ENCODE measurements around the gene PPT1.

PPT1 gene

GRCh38 chr1:40132383-40133311, 35.6 kb upstream of the PPT1 start:
- Histone ChIP-seq H3K9me3 (ENCODE audit: control extremely low read depth in 1 of 5, control insufficient read depth in 4 of 5, insufficient read depth in 2 of 5, low read depth in 1 of 5, low read length in 4 of 5) (peaks cover 0 to 3% (median 0%) of the 10 kb centered on the region in 5 experiments), H3K27me3 (replicated peaks in 2 of 5; ENCODE audit: control insufficient read depth in 4 of 5, insufficient read depth in 5 of 5, low read length in 4 of 5) (no peaks in the 10 kb centered on the region), H3K27ac (ENCODE audit: insufficient read depth in 1 of 2, low read depth in 1 of 2, low read length in 2 of 2, poor library complexity in 1 of 2, severe bottlenecking in 2 of 2) (no peak overlapping the region), H3K4me3 (ENCODE audit: control insufficient read depth in 1 of 7, extremely low read depth in 1 of 7, insufficient read depth in 4 of 7, low read depth in 2 of 7, low read length in 6 of 7) (no peak overlapping the region), H3K36me3 (ENCODE audit: control insufficient read depth in 4 of 4, insufficient read depth in 4 of 4, low read length in 3 of 4) (no peaks in the 10 kb centered on the region), H3K4me1 (ENCODE audit: control extremely low read depth in 1 of 4, control insufficient read depth in 4 of 4, insufficient read depth in 4 of 4, low read length in 3 of 4) (peaks cover 0 to 11% (median 9%) of the 10 kb centered on the region in 4 experiments)
- ChIA-PET POLR2A (no interaction called here), CTCF (interaction anchor here (1.5 to 4.9 kb wide), 3 partner anchors 10 to 206 kb away, joined by 3 to 22 read pairs (median 5); no protein-coding TSS in a partner anchor)
- DNase-seq, result no peak
- WGBS (ENCODE audit: insufficient coverage), result 74% methylated on average over 42 of the region's 44 CpGs

DNA sequence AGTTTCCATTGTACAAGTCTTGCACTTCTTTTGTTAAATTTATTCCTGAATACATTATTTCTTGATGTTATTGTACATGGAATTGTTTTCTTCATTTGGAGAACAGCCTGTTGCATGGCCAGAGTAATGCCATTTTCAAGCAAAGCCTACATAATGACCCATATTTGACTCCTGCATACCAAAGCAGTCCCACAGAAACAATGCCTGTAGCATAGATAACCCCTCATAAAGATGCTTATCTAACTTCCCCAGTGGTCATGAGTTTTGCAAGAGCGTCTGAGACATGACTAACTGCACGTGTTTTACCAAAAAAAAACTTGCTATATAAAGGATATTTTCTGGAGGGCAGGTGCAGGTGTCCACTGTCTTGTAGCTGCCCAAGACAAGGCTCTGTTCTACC, 33.8 kb upstream of the PPT1 start:
- CTCF ChIA-PET, result interaction anchor here (0.6 to 4.9 kb wide), 6 partner anchors 10 to 208 kb away, joined by 4 to 22 read pairs (median 5); no protein-coding TSS in a partner anchor
- peak; percentile 81 to 94 (median 86) for DNase-seq
- Histone ChIP-seq H3K36me3 (ENCODE audit: control insufficient read depth in 4 of 4, insufficient read depth in 4 of 4, low read length in 3 of 4) (no peaks in the 10 kb centered on the region), H3K9me3 (ENCODE audit: control extremely low read depth in 1 of 5, control insufficient read depth in 4 of 5, insufficient read depth in 2 of 5, low read depth in 1 of 5, low read length in 4 of 5) (peaks cover 0 to 3% (median 0%) of the 10 kb centered on the region in 5 experiments), H3K27me3 (replicated peaks in 2 of 5; ENCODE audit: control insufficient read depth in 4 of 5, insufficient read depth in 5 of 5, low read length in 4 of 5) (no peaks in the 10 kb centered on the region), H3K4me3 (ENCODE audit: control insufficient read depth in 1 of 7, extremely low read depth in 1 of 7, insufficient read depth in 4 of 7, low read depth in 2 of 7, low read length in 6 of 7) (no peak overlapping the region), H3K27ac (ENCODE audit: insufficient read depth in 1 of 2, low read depth in 1 of 2, low read length in 2 of 2, poor library complexity in 1 of 2, severe bottlenecking in 2 of 2) (no peak overlapping the region), H3K4me1 (ENCODE audit: control extremely low read depth in 1 of 4, control insufficient read depth in 4 of 4, insufficient read depth in 4 of 4, low read length in 3 of 4) (peaks cover 0 to 11% (median 9%) of the 10 kb centered on the region in 4 experiments)
- POLR2A ChIA-PET, result interaction anchor here (0.6 kb wide), 2 partner anchors 23 to 91 kb away, joined by 3 to 10 read pairs; partner anchors contain the start of gene CAP1
- no CpG with 5 or more reads among the region's 2 CpGs for WGBS (ENCODE audit: insufficient coverage)

DNA sequence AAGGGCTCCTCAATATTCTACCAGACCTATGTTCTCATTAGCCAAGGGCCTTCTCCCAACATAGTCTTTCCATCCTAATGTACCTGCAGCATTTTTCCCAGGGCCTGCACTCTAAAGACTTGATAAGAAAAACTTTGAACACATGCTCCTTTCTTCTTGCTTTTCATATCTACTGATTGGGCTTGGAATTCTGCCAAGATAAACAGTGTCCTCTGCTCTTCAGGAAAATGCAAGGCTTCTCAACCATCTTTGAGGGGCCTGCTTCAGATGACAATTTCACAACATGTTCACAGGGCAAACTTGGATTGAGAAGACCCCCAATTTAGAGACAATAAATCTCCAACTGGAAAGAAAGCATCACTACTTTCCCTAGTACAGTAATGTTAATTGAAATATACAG, 25.8 kb upstream of the PPT1 start:
- H3K9me3 ChIP-seq (ENCODE audit: control extremely low read depth in 1 of 5, control insufficient read depth in 4 of 5, insufficient read depth in 2 of 5, low read depth in 1 of 5, low read length in 4 of 5), result no peaks in the 10 kb centered on the region
- ChIA-PET CTCF (no interaction called here), POLR2A (no interaction called here)
- no peak overlapping the region for H3K4me3 ChIP-seq (ENCODE audit: control insufficient read depth in 1 of 7, extremely low read depth in 1 of 7, insufficient read depth in 4 of 7, low read depth in 2 of 7, low read length in 6 of 7)
- no peaks in the 10 kb centered on the region for H3K27me3 ChIP-seq (replicated peaks in 2 of 5; ENCODE audit: control insufficient read depth in 4 of 5, insufficient read depth in 5 of 5, low read length in 4 of 5)
- H3K4me1 ChIP-seq (ENCODE audit: control extremely low read depth in 1 of 4, control insufficient read depth in 4 of 4, insufficient read depth in 4 of 4, low read length in 3 of 4), result no peaks in the 10 kb centered on the region
- H3K36me3 ChIP-seq (ENCODE audit: control insufficient read depth in 4 of 4, insufficient read depth in 4 of 4, low read length in 3 of 4), result no peaks in the 10 kb centered on the region
- H3K27ac ChIP-seq (ENCODE audit: insufficient read depth in 1 of 2, low read depth in 1 of 2, low read length in 2 of 2, poor library complexity in 1 of 2, severe bottlenecking in 2 of 2), result no peak overlapping the region
- DNase-seq, result no peak

- CTCF ChIA-PET, result interaction anchor here (1.0 to 1.4 kb wide), 3 partner anchors 11 to 33 kb away, joined by 3 to 4 read pairs (median 3); no protein-coding TSS in a partner anchor
- no peak overlapping the region for H3K4me3 ChIP-seq (ENCODE audit: control insufficient read depth in 1 of 7, extremely low read depth in 1 of 7, insufficient read depth in 4 of 7, low read depth in 2 of 7, low read length in 6 of 7)
- POLR2A ChIA-PET, result no interaction called here
- no peak overlapping the region for H3K27ac ChIP-seq (ENCODE audit: insufficient read depth in 1 of 2, low read depth in 1 of 2, low read length in 2 of 2, poor library complexity in 1 of 2, severe bottlenecking in 2 of 2)
- WGBS (ENCODE audit: insufficient coverage), result 93% methylated on average over 7 of the region's 7 CpGs
- no peaks in the 10 kb centered on the region for H3K9me3 ChIP-seq (ENCODE audit: control extremely low read depth in 1 of 5, control insufficient read depth in 4 of 5, insufficient read depth in 2 of 5, low read depth in 1 of 5, low read length in 4 of 5)
- H3K4me1 ChIP-seq (ENCODE audit: control extremely low read depth in 1 of 4, control insufficient read depth in 4 of 4, insufficient read depth in 4 of 4, low read length in 3 of 4), result no peaks in the 10 kb centered on the region
- no peak for DNase-seq
- H3K36me3 ChIP-seq (ENCODE audit: control insufficient read depth in 4 of 4, insufficient read depth in 4 of 4, low read length in 3 of 4), result no peaks in the 10 kb centered on the region
- H3K27me3 ChIP-seq (replicated peaks in 2 of 5; ENCODE audit: control insufficient read depth in 4 of 5, insufficient read depth in 5 of 5, low read length in 4 of 5), result no peaks in the 10 kb centered on the region
Measured at GRCh38 chr1:40120128-40120527, 23.1 kb upstream of the PPT1 start.

- ChIA-PET POLR2A (no interaction called here), CTCF (no interaction called here)
- Histone ChIP-seq H3K27ac (ENCODE audit: insufficient read depth in 1 of 2, low read depth in 1 of 2, low read length in 2 of 2, poor library complexity in 1 of 2, severe bottlenecking in 2 of 2) (no peak overlapping the region), H3K4me3 (ENCODE audit: control insufficient read depth in 1 of 7, extremely low read depth in 1 of 7, insufficient read depth in 4 of 7, low read depth in 2 of 7, low read length in 6 of 7) (no peak overlapping the region), H3K27me3 (replicated peaks in 2 of 5; ENCODE audit: control insufficient read depth in 4 of 5, insufficient read depth in 5 of 5, low read length in 4 of 5) (no peaks in the 10 kb centered on the region), H3K4me1 (ENCODE audit: control extremely low read depth in 1 of 4, control insufficient read depth in 4 of 4, insufficient read depth in 4 of 4, low read length in 3 of 4) (no peaks in the 10 kb centered on the region), H3K9me3 (ENCODE audit: control extremely low read depth in 1 of 5, control insufficient read depth in 4 of 5, insufficient read depth in 2 of 5, low read depth in 1 of 5, low read length in 4 of 5) (peaks cover 0 to 14% (median 8%) of the 10 kb centered on the region in 5 experiments), H3K36me3 (ENCODE audit: control insufficient read depth in 4 of 4, insufficient read depth in 4 of 4, low read length in 3 of 4) (no peaks in the 10 kb centered on the region)
- no peak for DNase-seq
- WGBS (ENCODE audit: insufficient coverage), result no CpG with 5 or more reads among the region's 3 CpGs
Measured at GRCh38 chr1:40114400-40114799, 17.3 kb upstream of the PPT1 start.

- Histone ChIP-seq H3K9me3 (ENCODE audit: control extremely low read depth in 1 of 5, control insufficient read depth in 4 of 5, insufficient read depth in 2 of 5, low read depth in 1 of 5, low read length in 4 of 5) (peaks cover 2 to 16% (median 8%) of the 10 kb centered on the region in 5 experiments), H3K36me3 (ENCODE audit: control insufficient read depth in 4 of 4, insufficient read depth in 4 of 4, low read length in 3 of 4) (no peaks in the 10 kb centered on the region), H3K27me3 (replicated peaks in 2 of 5; ENCODE audit: control insufficient read depth in 4 of 5, insufficient read depth in 5 of 5, low read length in 4 of 5) (no peaks in the 10 kb centered on the region), H3K27ac (ENCODE audit: insufficient read depth in 1 of 2, low read depth in 1 of 2, low read length in 2 of 2, poor library complexity in 1 of 2, severe bottlenecking in 2 of 2) (no peak overlapping the region), H3K4me3 (ENCODE audit: control insufficient read depth in 1 of 7, extremely low read depth in 1 of 7, insufficient read depth in 4 of 7, low read depth in 2 of 7, low read length in 6 of 7) (no peak overlapping the region), H3K4me1 (ENCODE audit: control extremely low read depth in 1 of 4, control insufficient read depth in 4 of 4, insufficient read depth in 4 of 4, low read length in 3 of 4) (no peaks in the 10 kb centered on the region)
- no peak for DNase-seq
- CTCF ChIA-PET, result no interaction called here
- POLR2A ChIA-PET, result no interaction called here
Measured at GRCh38 chr1:40110389-40110788, 13.3 kb upstream of the PPT1 start.

DNA sequence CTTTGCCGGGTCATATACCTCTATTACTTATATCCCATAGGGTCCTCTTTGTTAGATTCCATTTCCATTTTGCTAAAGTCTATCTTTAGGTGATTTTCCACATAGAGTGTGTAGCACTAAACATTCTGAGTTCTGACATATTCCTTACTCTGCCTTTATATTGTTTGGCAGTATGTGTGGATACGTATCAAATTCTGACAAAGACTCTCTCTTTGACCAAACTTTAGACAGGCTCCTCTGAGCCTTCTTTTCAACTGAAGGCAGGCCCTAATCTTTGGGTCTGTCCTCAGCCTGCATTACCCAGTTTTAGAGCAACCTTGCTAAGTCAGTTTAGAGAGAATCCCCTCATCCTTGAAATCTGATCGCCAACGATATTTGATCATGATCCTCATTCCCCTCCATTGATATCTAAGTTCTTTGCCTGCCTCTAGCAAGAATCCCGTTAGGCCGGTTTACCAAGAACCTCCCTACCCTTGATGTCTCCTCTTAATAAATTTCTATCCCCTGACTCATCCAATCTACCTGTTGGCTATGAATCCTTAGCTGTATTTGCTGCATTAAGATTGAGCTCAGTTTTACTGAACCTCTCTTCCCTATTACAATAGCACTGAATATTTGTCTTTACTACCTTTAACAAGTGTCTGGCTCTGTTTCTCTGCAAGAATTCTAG, 10.4 kb upstream of the PPT1 start:
- Histone ChIP-seq H3K4me3 (ENCODE audit: control insufficient read depth in 1 of 7, extremely low read depth in 1 of 7, insufficient read depth in 4 of 7, low read depth in 2 of 7, low read length in 6 of 7) (no peak overlapping the region), H3K4me1 (ENCODE audit: control extremely low read depth in 1 of 4, control insufficient read depth in 4 of 4, insufficient read depth in 4 of 4, low read length in 3 of 4) (no peaks in the 10 kb centered on the region), H3K36me3 (ENCODE audit: control insufficient read depth in 4 of 4, insufficient read depth in 4 of 4, low read length in 3 of 4) (no peaks in the 10 kb centered on the region), H3K27ac (ENCODE audit: insufficient read depth in 1 of 2, low read depth in 1 of 2, low read length in 2 of 2, poor library complexity in 1 of 2, severe bottlenecking in 2 of 2) (no peak overlapping the region), H3K27me3 (replicated peaks in 2 of 5; ENCODE audit: control insufficient read depth in 4 of 5, insufficient read depth in 5 of 5, low read length in 4 of 5) (no peaks in the 10 kb centered on the region), H3K9me3 (ENCODE audit: control extremely low read depth in 1 of 5, control insufficient read depth in 4 of 5, insufficient read depth in 2 of 5, low read depth in 1 of 5, low read length in 4 of 5) (peaks cover 0 to 21% (median 4%) of the 10 kb centered on the region in 5 experiments)
- ChIA-PET POLR2A (interaction anchor here (0.7 kb wide), 1 partner anchor 24 kb away, joined by 10 read pairs; no protein-coding TSS in a partner anchor), CTCF (no interaction called here)
- 97% methylated on average over 5 of the region's 6 CpGs for WGBS (ENCODE audit: insufficient coverage)
- no peak for DNase-seq
